MV-4-11 (cell line): ENCODE measurements around the gene ALX4.

Experiments
- DNase-seq: peaks from one replicate; lab custom pipeline; 2025; lab: John Stamatoyannopoulos, UW

The ALX4 gene

GRCh38 chr11:44300844-44301563, 8.9 kb downstream of the ALX4 start:
- no peak for DNase-seq

- no peak for DNase-seq
Observed at GRCh38 chr11:44298862-44299261, 11.1 kb downstream of the ALX4 start.

- DNase-seq: no peak
Observed at GRCh38 chr11:44290208-44290607, 19.7 kb downstream of the ALX4 start.

- DNase-seq: no peak
Observed at GRCh38 chr11:44288133-44288526, 21.8 kb downstream of the ALX4 start.

GRCh38 chr11:44286911-44287310, 23.0 kb downstream of the ALX4 start:
- DNase-seq: no peak

GRCh38 chr11:44286268-44286880, 23.6 kb downstream of the ALX4 start:
- peak; percentile 51 for DNase-seq

- DNase-seq: no peak
Observed at GRCh38 chr11:44285756-44286155, 24.2 kb downstream of the ALX4 start.

GRCh38 chr11:44282620-44283019, 27.3 kb downstream of the ALX4 start:
- no peak for DNase-seq

GRCh38 chr11:44281151-44281550, 28.8 kb downstream of the ALX4 start:
- no peak for DNase-seq

GRCh38 chr11:44280257-44280656, 29.7 kb downstream of the ALX4 start:
- no peak for DNase-seq

- DNase-seq: no peak
Observed at GRCh38 chr11:44279483-44279882, 30.5 kb downstream of the ALX4 start.

GRCh38 chr11:44277196-44278090, 32.5 kb downstream of the ALX4 start:
- no peak for DNase-seq

GRCh38 chr11:44275961-44276550, 33.9 kb downstream of the ALX4 start:
- no peak for DNase-seq

- no peak for DNase-seq
Observed at GRCh38 chr11:44275241-44275640, 34.7 kb downstream of the ALX4 start.

GRCh38 chr11:44274404-44274803, 35.5 kb downstream of the ALX4 start:
- DNase-seq: no peak

GRCh38 chr11:44271286-44271685, 38.7 kb downstream of the ALX4 start:
- no peak for DNase-seq

- no peak for DNase-seq
Observed at GRCh38 chr11:44270403-44271273, 39.3 kb downstream of the ALX4 start.

- no peak for DNase-seq
Observed at GRCh38 chr11:44269369-44270351, 40.3 kb downstream of the ALX4 start.

GRCh38 chr11:44268614-44269080, 41.3 kb downstream of the ALX4 start:
- no peak for DNase-seq
